Endothelial cell of umbilical vein (primary cell): ENCODE results near the gene CTIF.

Experiments
- CTCF ChIP-seq, 2 donors: IDR thresholded peaks; 1 replicate in 1 of 2; 2 replicates in 1 of 2; pipeline ENCODE4 v1.5.1; 2011; ENCODE audit warnings: low read length in 2 of 2, mild to moderate bottlenecking in 2 of 2, moderate library complexity in 2 of 2, control low read depth in 1 of 2, inconsistent platforms in 1 of 2, low read depth in 1 of 2; ENCODE audit not compliant: insufficient read depth in 1 of 2; ENCODE audit errors: extremely low read depth in 1 of 2
- EZH2 ChIP-seq: IDR thresholded peaks from 2 replicates; pipeline ENCODE4 v1.6.1; 2012; ENCODE audit warnings: borderline replicate concordance, low read depth, mild to moderate bottlenecking, moderate library complexity, low read length, inconsistent platforms; ENCODE audit not compliant: severe bottlenecking
- POLR2A ChIP-seq: IDR thresholded peaks from 2 replicates; pipeline ENCODE4 v1.6.1; 2012; ENCODE audit warnings: low read depth, mild to moderate bottlenecking, control low read depth, low read length
- POLR2AphosphoS5 ChIP-seq: IDR thresholded peaks from 2 replicates; pipeline ENCODE4 v1.6.1; 2012; ENCODE audit warnings: low read depth, mild to moderate bottlenecking, control low read depth, low read length, moderate library complexity; ENCODE audit not compliant: insufficient read depth
- TF ChIP-seq, protein P1 (sequence below): IDR thresholded peaks from 2 replicates; pipeline ENCODE4 v1.6.1; 2011; ENCODE audit not compliant: insufficient read depth, insufficient read length

DNA sequence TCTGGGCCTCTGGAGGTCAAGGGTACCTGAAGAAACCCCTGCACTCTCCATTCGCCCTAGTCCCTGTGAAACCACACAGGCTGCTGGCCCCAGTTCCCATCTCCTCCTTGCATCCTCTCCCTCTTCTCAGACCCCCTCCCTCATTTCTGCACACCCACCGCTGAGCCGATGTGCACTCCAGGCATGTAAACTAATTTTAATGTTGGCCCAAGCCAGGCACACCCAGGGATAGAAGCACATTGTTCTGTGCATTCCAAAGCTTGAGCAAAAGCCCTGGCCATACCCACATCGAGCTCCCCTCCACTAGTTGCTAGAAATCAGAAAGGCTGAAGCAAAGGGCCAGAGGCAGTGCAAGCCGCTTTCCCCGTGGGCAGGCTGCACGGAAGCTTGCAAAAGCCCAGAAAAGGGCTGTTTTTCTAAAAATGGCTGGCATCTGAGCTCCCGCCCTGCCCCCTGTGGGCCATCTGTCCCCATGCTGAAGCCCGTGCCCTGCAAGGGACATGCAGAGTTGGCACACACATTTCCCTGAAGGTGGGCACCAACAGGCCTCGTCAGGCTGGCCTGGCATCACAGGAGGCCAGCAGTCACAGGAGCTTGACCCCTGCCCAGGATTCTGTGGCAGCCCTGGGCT is 230.3 kb downstream of the CTIF start:
- TF ChIP-seq POLR2AphosphoS5 (no peak), CTCF (IDR thresholded peaks at IDR 0.05; ENCODE audit: extremely low read depth in 1 of 2, insufficient read depth in 1 of 2, low read depth in 1 of 2, low read length in 2 of 2) (no peak), POLR2A (no peak), EZH2 (no peak)
- TF ChIP-seq, protein P1, sequence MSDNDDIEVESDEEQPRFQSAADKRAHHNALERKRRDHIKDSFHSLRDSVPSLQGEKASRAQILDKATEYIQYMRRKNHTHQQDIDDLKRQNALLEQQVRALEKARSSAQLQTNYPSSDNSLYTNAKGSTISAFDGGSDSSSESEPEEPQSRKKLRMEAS, result no peak
